HEK293 (cell line): ENCODE results near the gene CCNK.
A peak's percentile ranks its signal among the peaks of the same experiment; 100 is the strongest.

Experiments
- CTCF ChIA-PET: fragments of 350-600 bp; formaldehyde crosslinking; extraction: SDS; loops from one replicate; lab custom pipeline; 2021; ENCODE audit warnings: antibody characterized with exemption; lab: Yijun Ruan, JAX
- POLR2A ChIA-PET: fragments of 300-600 bp; formaldehyde crosslinking; extraction: SDS; loops from one replicate; lab custom pipeline; 2020; ENCODE audit warnings: antibody characterized with exemption, inconsistent platforms; lab: Yijun Ruan, JAX
- H3K27ac ChIP-seq: fragments of 200-500 bp; sonication (Bioruptor generic); 2 replicates; pipeline ENCODE4 v1.5.1; 2014; ENCODE audit warnings: low read depth, low read length, control low read depth, inconsistent platforms; ENCODE audit errors: extremely low read depth
- H3K36me3 ChIP-seq, 2 experiments: fragments of 200-500 bp in 1 of 2; sonication (Bioruptor generic) in 1 of 2; 1 replicate in 1 of 2; 2 replicates in 1 of 2; pipeline ENCODE4 v1.5.1; 2014 to 2017; ENCODE audit warnings: inconsistent platforms in 2 of 2, low read length in 2 of 2; ENCODE audit not compliant: control insufficient read depth in 2 of 2, insufficient read depth in 1 of 2
- H3K4me1 ChIP-seq: fragments of 200-500 bp; sonication (Bioruptor generic); 2 replicates; pipeline ENCODE4 v1.5.1; 2014; ENCODE audit warnings: mild to moderate bottlenecking, low read length, inconsistent platforms; ENCODE audit not compliant: control insufficient read depth, insufficient read depth
- H3K4me3 ChIP-seq: 2 replicates; pipeline ENCODE4 v1.5.1; 2011; ENCODE audit warnings: low read depth, mild to moderate bottlenecking, control low read depth, low read length, moderate library complexity
- H3K9me3 ChIP-seq: fragments of 200-500 bp; sonication (Bioruptor generic); 2 replicates; pipeline ENCODE4 v1.5.1; 2014; ENCODE audit warnings: low read depth, low read length, inconsistent platforms; ENCODE audit not compliant: control insufficient read depth, insufficient read depth
- OSR2 ChIP-seq: fragments of 450-650 bp; formaldehyde crosslinking; IDR thresholded peaks from 2 replicates; pipeline ENCODE4 v1.5.1; 2016; ENCODE audit warnings: missing biosample characterization, missing genetic modification characterization
- SCRT2 ChIP-seq: fragments of 450-650 bp; formaldehyde crosslinking; IDR thresholded peaks from 2 replicates; pipeline ENCODE4 v1.5.1; 2016; ENCODE audit warnings: missing biosample characterization, missing genetic modification characterization
- YY1 ChIP-seq: fragments of 450-650 bp; formaldehyde crosslinking; IDR thresholded peaks from 2 replicates; pipeline ENCODE4 v1.5.1; 2018; ENCODE audit warnings: missing biosample characterization, missing genetic modification characterization
- ZBTB17 ChIP-seq: fragments of 450-650 bp; formaldehyde crosslinking; IDR thresholded peaks from 2 replicates; pipeline ENCODE4 v1.5.1; 2016; ENCODE audit warnings: missing biosample characterization, missing genetic modification characterization
- ZBTB8A ChIP-seq: fragments of 450-650 bp; formaldehyde crosslinking; IDR thresholded peaks from 2 replicates; pipeline ENCODE4 v1.5.1; 2016; ENCODE audit warnings: missing biosample characterization, missing genetic modification characterization
- ZFP41 ChIP-seq: fragments of 450-650 bp; formaldehyde crosslinking; IDR thresholded peaks from 2 replicates; pipeline ENCODE4 v1.5.1; 2016; ENCODE audit warnings: missing biosample characterization, missing genetic modification characterization, borderline replicate concordance
- ZNF174 ChIP-seq: fragments of 450-650 bp; formaldehyde crosslinking; IDR thresholded peaks from 2 replicates; pipeline ENCODE4 v1.5.0; 2017; ENCODE audit warnings: missing biosample characterization, mild to moderate bottlenecking, missing genetic modification characterization
- ZNF223 ChIP-seq: fragments of 450-650 bp; formaldehyde crosslinking; IDR thresholded peaks from 2 replicates; pipeline ENCODE4 v1.5.1; 2016; ENCODE audit warnings: missing biosample characterization, missing genetic modification characterization
- ZNF335 ChIP-seq: fragments of 450-650 bp; formaldehyde crosslinking; conservative IDR thresholded peaks from 2 replicates; pipeline ENCODE4 v1.5.1; 2016; ENCODE audit warnings: missing biosample characterization, missing genetic modification characterization
- ZNF404 ChIP-seq: fragments of 450-650 bp; formaldehyde crosslinking; IDR thresholded peaks from 2 replicates; pipeline ENCODE4 v1.5.1; 2017; ENCODE audit warnings: missing biosample characterization, missing genetic modification characterization
- ZNF426 ChIP-seq: fragments of 450-650 bp; formaldehyde crosslinking; IDR thresholded peaks from 2 replicates; pipeline ENCODE4 v1.5.1; 2017; ENCODE audit warnings: missing biosample characterization, missing genetic modification characterization, mild to moderate bottlenecking, inconsistent platforms, moderate library complexity
- ZNF654 ChIP-seq: fragments of 450-650 bp; formaldehyde crosslinking; IDR thresholded peaks from 2 replicates; pipeline ENCODE4 v1.5.1; 2016; ENCODE audit warnings: low read depth, missing biosample characterization, missing genetic modification characterization
- ZNF707 ChIP-seq: fragments of 450-650 bp; formaldehyde crosslinking; IDR thresholded peaks from 2 replicates; pipeline ENCODE4 v1.5.1; 2016; ENCODE audit warnings: missing biosample characterization, missing genetic modification characterization
- ZNF843 ChIP-seq: fragments of 450-650 bp; formaldehyde crosslinking; IDR thresholded peaks from 2 replicates; pipeline ENCODE4 v1.5.1; 2016; ENCODE audit warnings: missing biosample characterization, missing genetic modification characterization
- ZSCAN30 ChIP-seq: fragments of 450-650 bp; IDR thresholded peaks from 2 replicates; pipeline ENCODE4 v1.5.1; 2018; ENCODE audit warnings: missing biosample characterization, mild to moderate bottlenecking, missing genetic modification characterization, moderate library complexity
- TF ChIP-seq, protein P1 (sequence below): fragments of 450-650 bp; formaldehyde crosslinking; IDR thresholded peaks from 2 replicates; pipeline ENCODE4 v1.5.1; 2017; ENCODE audit warnings: missing biosample characterization, missing genetic modification characterization
- TF ChIP-seq, protein P2 (sequence below): fragments of 450-650 bp; formaldehyde crosslinking; IDR thresholded peaks from 2 replicates; pipeline ENCODE4 v1.5.1; 2016; ENCODE audit warnings: missing biosample characterization, missing genetic modification characterization, low read depth
- TF ChIP-seq, protein P3 (sequence below): fragments of 450-650 bp; formaldehyde crosslinking; IDR thresholded peaks from 2 replicates; pipeline ENCODE4 v1.5.1; 2016; ENCODE audit warnings: missing biosample characterization, missing genetic modification characterization, borderline replicate concordance
- TF ChIP-seq, protein P4 (sequence below): fragments of 450-650 bp; formaldehyde crosslinking; IDR thresholded peaks from 2 replicates; pipeline ENCODE4 v1.5.1; 2016; ENCODE audit warnings: missing biosample characterization, missing genetic modification characterization
- TF ChIP-seq, protein P5 (sequence below): fragments of 450-650 bp; formaldehyde crosslinking; IDR thresholded peaks from 2 replicates; pipeline ENCODE4 v1.5.1; 2016; ENCODE audit warnings: missing biosample characterization, missing genetic modification characterization
- TF ChIP-seq, protein P6 (sequence below): fragments of 450-650 bp; formaldehyde crosslinking; IDR thresholded peaks from 2 replicates; pipeline ENCODE4 v1.5.1; 2016; ENCODE audit warnings: missing biosample characterization, missing genetic modification characterization

The CCNK gene

DNA sequence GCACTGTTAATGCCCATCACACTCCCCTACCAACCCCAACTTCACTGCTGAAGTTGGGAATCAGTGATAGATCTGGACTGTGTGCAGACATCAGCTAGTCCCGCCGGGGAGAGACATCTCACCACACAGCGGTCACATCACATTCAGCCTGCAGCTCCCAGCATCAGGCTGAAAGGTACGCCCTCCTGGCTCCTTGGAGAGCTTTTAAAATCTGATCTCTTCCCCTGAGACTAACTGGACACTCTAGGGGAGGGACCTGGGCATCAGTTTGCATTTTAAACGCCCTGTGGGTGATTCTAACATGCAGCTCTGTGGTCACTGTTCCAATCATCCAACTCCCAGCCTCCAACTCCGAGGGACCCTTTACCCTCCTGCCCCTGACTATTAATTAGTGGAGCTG is 64.4 kb downstream of the CCNK start:
- TF ChIP-seq, protein P1, sequence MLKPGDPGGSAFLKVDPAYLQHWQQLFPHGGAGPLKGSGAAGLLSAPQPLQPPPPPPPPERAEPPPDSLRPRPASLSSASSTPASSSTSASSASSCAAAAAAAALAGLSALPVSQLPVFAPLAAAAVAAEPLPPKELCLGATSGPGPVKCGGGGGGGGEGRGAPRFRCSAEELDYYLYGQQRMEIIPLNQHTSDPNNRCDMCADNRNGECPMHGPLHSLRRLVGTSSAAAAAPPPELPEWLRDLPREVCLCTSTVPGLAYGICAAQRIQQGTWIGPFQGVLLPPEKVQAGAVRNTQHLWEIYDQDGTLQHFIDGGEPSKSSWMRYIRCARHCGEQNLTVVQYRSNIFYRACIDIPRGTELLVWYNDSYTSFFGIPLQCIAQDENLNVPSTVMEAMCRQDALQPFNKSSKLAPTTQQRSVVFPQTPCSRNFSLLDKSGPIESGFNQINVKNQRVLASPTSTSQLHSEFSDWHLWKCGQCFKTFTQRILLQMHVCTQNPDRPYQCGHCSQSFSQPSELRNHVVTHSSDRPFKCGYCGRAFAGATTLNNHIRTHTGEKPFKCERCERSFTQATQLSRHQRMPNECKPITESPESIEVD (tag by site-specific recombination) = no peak
- 0 out of 2 replicates have a peak, but pooled peaks have one; percentile 9 for TF ChIP-seq ZBTB8A (tag by site-specific recombination)
- Histone ChIP-seq H3K4me3 (no peak overlapping the region), H3K36me3 (no peaks in the 10 kb centered on the region), H3K4me1 (peaks cover 11% of the 10 kb centered on the region), H3K27ac (no peak overlapping the region), H3K9me3 (no peaks in the 10 kb centered on the region)
- POLR2A ChIA-PET = no interaction called here
- CTCF ChIA-PET = interaction anchor here (1.0 kb wide), 1 partner anchor 28 kb away, joined by 4 read pairs; no protein-coding TSS in a partner anchor

DNA sequence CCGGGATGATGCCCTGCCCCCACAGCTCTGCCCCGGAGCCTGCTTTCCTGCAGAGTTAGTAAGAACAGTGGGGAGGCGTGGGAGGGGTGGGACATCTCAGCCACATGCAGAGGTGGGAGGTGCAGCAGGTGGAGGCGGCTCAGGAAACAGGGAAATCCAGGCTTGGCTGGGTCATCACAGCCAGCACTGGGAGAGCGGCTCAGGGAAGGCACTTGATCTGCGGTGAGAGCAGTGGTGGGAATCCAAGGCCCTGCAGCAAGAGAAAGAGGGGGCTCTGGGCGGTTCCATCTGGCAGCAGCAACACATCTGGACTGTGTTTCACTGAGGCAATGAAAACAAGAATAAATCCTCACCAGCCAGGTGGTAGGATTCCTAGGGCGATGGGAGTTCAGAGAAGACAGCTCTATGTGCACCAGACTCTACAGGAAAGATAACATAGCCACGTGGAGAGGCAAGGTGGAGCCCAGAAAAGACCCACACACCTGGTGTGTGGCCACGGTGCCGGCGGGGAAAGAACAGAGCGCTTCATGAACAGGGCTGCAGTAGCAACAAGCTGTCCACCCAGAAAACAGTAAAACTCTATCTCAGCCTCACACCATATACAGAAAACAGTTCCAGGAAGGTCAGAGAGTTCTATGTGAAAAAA is 65.1 kb downstream of the CCNK start:
- Histone ChIP-seq H3K9me3 (no peaks in the 10 kb centered on the region), H3K27ac (no peak overlapping the region), H3K36me3 (no peaks in the 10 kb centered on the region), H3K4me3 (no peak overlapping the region), H3K4me1 (peaks cover 11% of the 10 kb centered on the region)
- POLR2A ChIA-PET = no interaction called here
- CTCF ChIA-PET = no interaction called here
- TF ChIP-seq ZBTB17 (tag by site-specific recombination) (0 out of 2 replicates have a peak, but pooled peaks have one; percentile 35), ZNF404 (tag by site-specific recombination) (no peak), SCRT2 (tag by site-specific recombination) (peak; percentile 84), ZNF426 (no peak), ZSCAN30 (tag by site-specific recombination) (no peak), ZNF707 (tag by site-specific recombination) (no peak), OSR2 (tag by site-specific recombination) (no peak), ZNF843 (tag by site-specific recombination) (no peak), ZFP41 (tag by site-specific recombination) (no peak), ZNF223 (tag by site-specific recombination) (no peak), YY1 (tag by site-specific recombination) (no peak), ZNF654 (tag by site-specific recombination) (no peak), ZNF174 (no peak), ZNF335 (peak; percentile 74)
- TF ChIP-seq, protein P2, sequence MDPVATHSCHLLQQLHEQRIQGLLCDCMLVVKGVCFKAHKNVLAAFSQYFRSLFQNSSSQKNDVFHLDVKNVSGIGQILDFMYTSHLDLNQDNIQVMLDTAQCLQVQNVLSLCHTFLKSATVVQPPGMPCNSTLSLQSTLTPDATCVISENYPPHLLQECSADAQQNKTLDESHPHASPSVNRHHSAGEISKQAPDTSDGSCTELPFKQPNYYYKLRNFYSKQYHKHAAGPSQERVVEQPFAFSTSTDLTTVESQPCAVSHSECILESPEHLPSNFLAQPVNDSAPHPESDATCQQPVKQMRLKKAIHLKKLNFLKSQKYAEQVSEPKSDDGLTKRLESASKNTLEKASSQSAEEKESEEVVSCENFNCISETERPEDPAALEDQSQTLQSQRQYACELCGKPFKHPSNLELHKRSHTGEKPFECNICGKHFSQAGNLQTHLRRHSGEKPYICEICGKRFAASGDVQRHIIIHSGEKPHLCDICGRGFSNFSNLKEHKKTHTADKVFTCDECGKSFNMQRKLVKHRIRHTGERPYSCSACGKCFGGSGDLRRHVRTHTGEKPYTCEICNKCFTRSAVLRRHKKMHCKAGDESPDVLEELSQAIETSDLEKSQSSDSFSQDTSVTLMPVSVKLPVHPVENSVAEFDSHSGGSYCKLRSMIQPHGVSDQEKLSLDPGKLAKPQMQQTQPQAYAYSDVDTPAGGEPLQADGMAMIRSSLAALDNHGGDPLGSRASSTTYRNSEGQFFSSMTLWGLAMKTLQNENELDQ (tag by site-specific recombination) = no peak
- TF ChIP-seq, protein P3, sequence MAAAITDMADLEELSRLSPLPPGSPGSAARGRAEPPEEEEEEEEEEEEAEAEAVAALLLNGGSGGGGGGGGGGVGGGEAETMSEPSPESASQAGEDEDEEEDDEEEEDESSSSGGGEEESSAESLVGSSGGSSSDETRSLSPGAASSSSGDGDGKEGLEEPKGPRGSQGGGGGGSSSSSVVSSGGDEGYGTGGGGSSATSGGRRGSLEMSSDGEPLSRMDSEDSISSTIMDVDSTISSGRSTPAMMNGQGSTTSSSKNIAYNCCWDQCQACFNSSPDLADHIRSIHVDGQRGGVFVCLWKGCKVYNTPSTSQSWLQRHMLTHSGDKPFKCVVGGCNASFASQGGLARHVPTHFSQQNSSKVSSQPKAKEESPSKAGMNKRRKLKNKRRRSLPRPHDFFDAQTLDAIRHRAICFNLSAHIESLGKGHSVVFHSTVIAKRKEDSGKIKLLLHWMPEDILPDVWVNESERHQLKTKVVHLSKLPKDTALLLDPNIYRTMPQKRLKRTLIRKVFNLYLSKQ (tag by site-specific recombination) = no peak
- TF ChIP-seq, protein P4, sequence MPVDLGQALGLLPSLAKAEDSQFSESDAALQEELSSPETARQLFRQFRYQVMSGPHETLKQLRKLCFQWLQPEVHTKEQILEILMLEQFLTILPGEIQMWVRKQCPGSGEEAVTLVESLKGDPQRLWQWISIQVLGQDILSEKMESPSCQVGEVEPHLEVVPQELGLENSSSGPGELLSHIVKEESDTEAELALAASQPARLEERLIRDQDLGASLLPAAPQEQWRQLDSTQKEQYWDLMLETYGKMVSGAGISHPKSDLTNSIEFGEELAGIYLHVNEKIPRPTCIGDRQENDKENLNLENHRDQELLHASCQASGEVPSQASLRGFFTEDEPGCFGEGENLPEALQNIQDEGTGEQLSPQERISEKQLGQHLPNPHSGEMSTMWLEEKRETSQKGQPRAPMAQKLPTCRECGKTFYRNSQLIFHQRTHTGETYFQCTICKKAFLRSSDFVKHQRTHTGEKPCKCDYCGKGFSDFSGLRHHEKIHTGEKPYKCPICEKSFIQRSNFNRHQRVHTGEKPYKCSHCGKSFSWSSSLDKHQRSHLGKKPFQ = peak; percentile 87
- TF ChIP-seq, protein P5, sequence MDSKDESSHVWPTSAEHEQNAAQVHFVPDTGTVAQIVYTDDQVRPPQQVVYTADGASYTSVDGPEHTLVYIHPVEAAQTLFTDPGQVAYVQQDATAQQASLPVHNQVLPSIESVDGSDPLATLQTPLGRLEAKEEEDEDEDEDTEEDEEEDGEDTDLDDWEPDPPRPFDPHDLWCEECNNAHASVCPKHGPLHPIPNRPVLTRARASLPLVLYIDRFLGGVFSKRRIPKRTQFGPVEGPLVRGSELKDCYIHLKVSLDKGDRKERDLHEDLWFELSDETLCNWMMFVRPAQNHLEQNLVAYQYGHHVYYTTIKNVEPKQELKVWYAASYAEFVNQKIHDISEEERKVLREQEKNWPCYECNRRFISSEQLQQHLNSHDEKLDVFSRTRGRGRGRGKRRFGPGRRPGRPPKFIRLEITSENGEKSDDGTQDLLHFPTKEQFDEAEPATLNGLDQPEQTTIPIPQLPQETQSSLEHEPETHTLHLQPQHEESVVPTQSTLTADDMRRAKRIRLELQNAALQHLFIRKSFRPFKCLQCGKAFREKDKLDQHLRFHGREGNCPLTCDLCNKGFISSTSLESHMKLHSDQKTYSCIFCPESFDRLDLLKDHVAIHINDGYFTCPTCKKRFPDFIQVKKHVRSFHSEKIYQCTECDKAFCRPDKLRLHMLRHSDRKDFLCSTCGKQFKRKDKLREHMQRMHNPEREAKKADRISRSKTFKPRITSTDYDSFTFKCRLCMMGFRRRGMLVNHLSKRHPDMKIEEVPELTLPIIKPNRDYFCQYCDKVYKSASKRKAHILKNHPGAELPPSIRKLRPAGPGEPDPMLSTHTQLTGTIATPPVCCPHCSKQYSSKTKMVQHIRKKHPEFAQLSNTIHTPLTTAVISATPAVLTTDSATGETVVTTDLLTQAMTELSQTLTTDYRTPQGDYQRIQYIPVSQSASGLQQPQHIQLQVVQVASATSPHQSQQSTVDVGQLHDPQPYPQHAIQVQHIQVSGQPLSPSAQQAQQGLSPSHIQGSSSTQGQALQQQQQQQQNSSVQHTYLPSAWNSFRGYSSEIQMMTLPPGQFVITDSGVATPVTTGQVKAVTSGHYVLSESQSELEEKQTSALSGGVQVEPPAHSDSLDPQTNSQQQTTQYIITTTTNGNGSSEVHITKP (tag by site-specific recombination) = no peak
- TF ChIP-seq, protein P6, sequence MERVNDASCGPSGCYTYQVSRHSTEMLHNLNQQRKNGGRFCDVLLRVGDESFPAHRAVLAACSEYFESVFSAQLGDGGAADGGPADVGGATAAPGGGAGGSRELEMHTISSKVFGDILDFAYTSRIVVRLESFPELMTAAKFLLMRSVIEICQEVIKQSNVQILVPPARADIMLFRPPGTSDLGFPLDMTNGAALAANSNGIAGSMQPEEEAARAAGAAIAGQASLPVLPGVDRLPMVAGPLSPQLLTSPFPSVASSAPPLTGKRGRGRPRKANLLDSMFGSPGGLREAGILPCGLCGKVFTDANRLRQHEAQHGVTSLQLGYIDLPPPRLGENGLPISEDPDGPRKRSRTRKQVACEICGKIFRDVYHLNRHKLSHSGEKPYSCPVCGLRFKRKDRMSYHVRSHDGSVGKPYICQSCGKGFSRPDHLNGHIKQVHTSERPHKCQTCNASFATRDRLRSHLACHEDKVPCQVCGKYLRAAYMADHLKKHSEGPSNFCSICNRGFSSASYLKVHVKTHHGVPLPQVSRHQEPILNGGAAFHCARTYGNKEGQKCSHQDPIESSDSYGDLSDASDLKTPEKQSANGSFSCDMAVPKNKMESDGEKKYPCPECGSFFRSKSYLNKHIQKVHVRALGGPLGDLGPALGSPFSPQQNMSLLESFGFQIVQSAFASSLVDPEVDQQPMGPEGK (tag by site-specific recombination) = peak; percentile 7; the same call in 1 of the 2 replicates
